Endothelial cell of umbilical vein (primary cell): ENCODE data around the gene ZNFX1. TPM values are rescaled to one million over a fixed set of nuclear protein-coding genes. Genes with fewer than 3 reads are reported as not detected.

Experiments used
- BruUV-seq: library from RNA; stranded (reverse); fragments of 400-500 nt; replicated peaks from 2 replicates; lab custom pipeline; 2021; lab: Mats Ljungman, UMichigan
- CTCF ChIA-PET: fragments of 300-600, 350-600 bp; sonication (Branson Sonifier 250); formaldehyde crosslinking; loops from one replicate; lab custom pipeline; 2021; ENCODE audit warnings: antibody characterized with exemption, inconsistent platforms; lab: Charles Lee
- POLR2A ChIA-PET: fragments of 300-600, 350-600 bp; sonication (Branson Sonifier 250); formaldehyde crosslinking; loops from one replicate; lab custom pipeline; 2021; ENCODE audit warnings: antibody characterized with exemption, inconsistent platforms; lab: Charles Lee
- DNase-seq: peaks from one replicate; pipeline ENCODE4 v3.0.0-alpha.2; 2011; ENCODE audit warnings: low read depth, low spot score
- FAIRE-seq: peaks from 2 replicates; lab custom pipeline; 2011; peaks lifted over from hg19 to GRCh38; lab: Jason Lieb, UNC
- H2AFZ ChIP-seq: 2 replicates; pipeline ENCODE4 v1.6.0; 2012; ENCODE audit warnings: low read depth, low read length, control low read depth, inconsistent platforms
- H3K27ac ChIP-seq: 2 replicates; pipeline ENCODE4 v1.5.1; 2011; ENCODE audit warnings: low read depth, mild to moderate bottlenecking, control low read depth, low read length, moderate library complexity; ENCODE audit not compliant: insufficient read depth
- H3K27me3 ChIP-seq, 2 experiments: 2 replicates each; pipeline versions ENCODE4 v1.6.0 to v1.6.1; 2011; ENCODE audit warnings: low read length in 2 of 2, mixed read lengths in 1 of 2; ENCODE audit not compliant: control insufficient read depth in 2 of 2, insufficient read depth in 2 of 2
- H3K36me3 ChIP-seq, 2 experiments: 2 replicates in 1 of 2; 3 replicates in 1 of 2; pipeline ENCODE4 v1.5.1; 2011; ENCODE audit warnings: low read length in 2 of 2, mild to moderate bottlenecking in 1 of 2, moderate library complexity in 1 of 2; ENCODE audit not compliant: control insufficient read depth in 2 of 2, insufficient read depth in 2 of 2; ENCODE audit errors: extremely low read depth in 1 of 2
- H3K4me1 ChIP-seq: 3 replicates; pipeline ENCODE4 v1.5.1; 2011; ENCODE audit warnings: mild to moderate bottlenecking, low read length; ENCODE audit not compliant: control insufficient read depth, insufficient read depth; ENCODE audit errors: extremely low read depth
- H3K4me2 ChIP-seq: 2 replicates; pipeline ENCODE4 v1.6.1; 2011; ENCODE audit warnings: low read length, control low read depth, mixed read lengths; ENCODE audit not compliant: insufficient read depth
- H3K4me3 ChIP-seq, 3 experiments: fragments of 200-600 bp in 1 of 3; sonication (generic), shearing (Covaris generic) in 1 of 3; replicated peaks in 1 of 3; 2 replicates each; pipeline ENCODE4 v1.5.1; 2011 to 2016; ENCODE audit warnings: control low read depth in 3 of 3, low read length in 3 of 3, mild to moderate bottlenecking in 2 of 3, inconsistent platforms in 1 of 3, low read depth in 1 of 3, moderate library complexity in 1 of 3; ENCODE audit not compliant: insufficient read depth in 1 of 3
- H3K79me2 ChIP-seq: 2 replicates; pipeline ENCODE4 v1.6.0; 2012; ENCODE audit warnings: low read length, inconsistent platforms; ENCODE audit not compliant: control insufficient read depth, insufficient read depth
- H3K9ac ChIP-seq: replicated peaks from 2 replicates; pipeline ENCODE3; 2011; ENCODE audit warnings: low read length, control low read depth; ENCODE audit not compliant: insufficient read depth; ENCODE audit errors: extremely low read depth
- H3K9me1 ChIP-seq: replicated peaks from 3 replicates; pipeline ENCODE4 v1.6.0; 2011; ENCODE audit warnings: mild to moderate bottlenecking, low read length; ENCODE audit not compliant: control insufficient read depth, insufficient read depth; ENCODE audit errors: extremely low read depth
- H3K9me3 ChIP-seq: replicated peaks from 2 replicates; pipeline ENCODE4 v1.5.1; 2012; ENCODE audit warnings: low read length, inconsistent platforms; ENCODE audit not compliant: control insufficient read depth, insufficient read depth
- H4K20me1 ChIP-seq: replicated peaks from 2 replicates; pipeline ENCODE3; 2011; ENCODE audit warnings: mild to moderate bottlenecking, low read length; ENCODE audit not compliant: control insufficient read depth, insufficient read depth; ENCODE audit errors: extremely low read depth
- EZH2 ChIP-seq: IDR thresholded peaks from 2 replicates; pipeline ENCODE4 v1.6.1; 2012; ENCODE audit warnings: borderline replicate concordance, low read depth, mild to moderate bottlenecking, moderate library complexity, low read length, inconsistent platforms; ENCODE audit not compliant: severe bottlenecking
- FOS ChIP-seq: IDR thresholded peaks from 2 replicates; pipeline ENCODE4 v1.6.1; 2011; ENCODE audit warnings: mild to moderate bottlenecking, low read length, moderate library complexity, borderline replicate concordance; ENCODE audit not compliant: insufficient read depth
- GATA2 ChIP-seq: IDR thresholded peaks from 2 replicates; pipeline ENCODE4 v1.7.0; 2011; ENCODE audit warnings: low read depth, mild to moderate bottlenecking, moderate library complexity, mixed read lengths, low read length; ENCODE audit not compliant: insufficient read length, insufficient read depth
- JUN ChIP-seq: IDR thresholded peaks from 2 replicates; pipeline ENCODE4 v1.6.1; 2011; ENCODE audit warnings: borderline replicate concordance, low read depth; ENCODE audit not compliant: insufficient read length, insufficient read depth
- MYC ChIP-seq: IDR thresholded peaks from one replicate; pipeline ENCODE4 v1.6.1; 2011; ENCODE audit warnings: mild to moderate bottlenecking, low read depth, low read length
- POLR2A ChIP-seq: IDR thresholded peaks from 2 replicates; pipeline ENCODE4 v1.6.1; 2012; ENCODE audit warnings: low read depth, mild to moderate bottlenecking, control low read depth, low read length
- POLR2AphosphoS5 ChIP-seq: IDR thresholded peaks from 2 replicates; pipeline ENCODE4 v1.6.1; 2012; ENCODE audit warnings: low read depth, mild to moderate bottlenecking, control low read depth, low read length, moderate library complexity; ENCODE audit not compliant: insufficient read depth
- dilution Hi-C: fragments of 300-500 bp; cut with MboI; formaldehyde crosslinking; loops from one replicate; pipeline ENCODE4 v1.15.0; 2019; ENCODE audit warnings: low sequenced_read_pairs; ENCODE audit not compliant: extremely low pct_ligation_motif_present
- intact Hi-C: fragments of 100-400 bp; cut with micrococcal nuclease; formaldehyde crosslinking; loops from one replicate; pipeline ENCODE4 v1.10.0; 2022
- polyA plus RNA-seq, 4 experiments: library from polyadenylated mRNA; depleted of rRNA in 3 of 4; stranded (reverse) in 3 of 4; unstranded in 1 of 4; fragments of >200 nt; gene quantifications; 2 replicates each; pipeline versions ENCODE4 v1.2.1 to v1.2.3, GENCODE V29; 2011 to 2012; ENCODE audit warnings: missing spikeins in 1 of 4
- total RNA-seq: library from RNA; stranded (reverse); gene quantifications from 2 replicates; pipeline ENCODE4 v1.2.3, GENCODE V29; 2021
- TF ChIP-seq, protein P1 (sequence below): IDR thresholded peaks from 2 replicates; pipeline ENCODE4 v1.6.1; 2011; ENCODE audit not compliant: insufficient read depth, insufficient read length
- TF ChIP-seq, protein P2 (sequence below), 2 donors: IDR thresholded peaks; 1 replicate in 1 of 2; 2 replicates in 1 of 2; pipeline ENCODE4 v1.5.1; 2011; ENCODE audit warnings: low read length in 2 of 2, mild to moderate bottlenecking in 2 of 2, moderate library complexity in 2 of 2, control low read depth in 1 of 2, inconsistent platforms in 1 of 2, low read depth in 1 of 2; ENCODE audit not compliant: insufficient read depth in 1 of 2; ENCODE audit errors: extremely low read depth in 1 of 2

The ZNFX1 gene
- total and polyA plus RNA-seq, 2 donors (not counting 3 experiments of a cell fraction or from before 2014, with no cell fraction given): 8.3 to 27.9 TPM

DNA sequence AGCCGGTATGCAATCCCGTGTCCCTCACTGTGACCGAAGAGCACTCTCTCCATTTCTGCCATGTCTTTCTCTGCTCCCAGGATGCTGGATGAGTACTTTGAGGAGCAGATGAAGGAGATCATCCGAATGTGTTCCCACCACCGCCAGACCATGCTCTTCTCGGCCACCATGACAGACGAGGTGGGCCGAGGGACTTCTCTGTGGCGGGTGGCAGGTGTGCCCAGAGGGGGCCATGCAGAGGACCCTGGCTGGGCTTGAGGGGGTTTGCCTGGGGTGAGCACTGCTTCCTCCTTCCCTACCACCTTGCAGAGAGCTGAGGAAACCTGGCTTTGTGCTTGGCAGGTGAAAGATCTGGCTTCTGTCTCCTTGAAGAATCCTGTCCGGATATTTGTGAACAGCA lies 44.6 kb downstream of the ZNFX1 start:
- DNase-seq (no peak), FAIRE-seq (no peak)
- no peak overlapping the region for H3K9ac ChIP-seq
- no peak overlapping the region for H3K4me3 ChIP-seq
- intact Hi-C loops: no loop called here
- H3K4me2 ChIP-seq: no peak overlapping the region
- H3K4me1 ChIP-seq: no peaks in the 10 kb centered on the region
- dilution Hi-C loops: no loop called here
- no peaks in the 10 kb centered on the region for H3K9me3 ChIP-seq
- ChIA-PET POLR2A (interaction anchor here (0.6 to 0.7 kb wide), 2 partner anchors 14 to 34 kb away, joined by 3 to 5 read pairs; partner anchors contain the start of gene DDX27), CTCF (interaction anchor here (0.8 to 0.9 kb wide), 2 partner anchors 13 to 16 kb away, joined by 3 to 5 read pairs; no protein-coding TSS in a partner anchor)
- H3K27me3 ChIP-seq: no peaks in the 10 kb centered on the region
- BruUV-seq: no TSS peak
- no peaks in the 10 kb centered on the region for H3K9me1 ChIP-seq
- no peak overlapping the region for H2AFZ ChIP-seq
- no peaks in the 10 kb centered on the region for H3K79me2 ChIP-seq
- no peak overlapping the region for H3K27ac ChIP-seq
- TF ChIP-seq POLR2A (no peak), POLR2AphosphoS5 (no peak), MYC (no peak), JUN (no peak), FOS (no peak), GATA2 (no peak), EZH2 (no peak)
- TF ChIP-seq, protein P1, sequence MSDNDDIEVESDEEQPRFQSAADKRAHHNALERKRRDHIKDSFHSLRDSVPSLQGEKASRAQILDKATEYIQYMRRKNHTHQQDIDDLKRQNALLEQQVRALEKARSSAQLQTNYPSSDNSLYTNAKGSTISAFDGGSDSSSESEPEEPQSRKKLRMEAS: no peak
- TF ChIP-seq, protein P2, sequence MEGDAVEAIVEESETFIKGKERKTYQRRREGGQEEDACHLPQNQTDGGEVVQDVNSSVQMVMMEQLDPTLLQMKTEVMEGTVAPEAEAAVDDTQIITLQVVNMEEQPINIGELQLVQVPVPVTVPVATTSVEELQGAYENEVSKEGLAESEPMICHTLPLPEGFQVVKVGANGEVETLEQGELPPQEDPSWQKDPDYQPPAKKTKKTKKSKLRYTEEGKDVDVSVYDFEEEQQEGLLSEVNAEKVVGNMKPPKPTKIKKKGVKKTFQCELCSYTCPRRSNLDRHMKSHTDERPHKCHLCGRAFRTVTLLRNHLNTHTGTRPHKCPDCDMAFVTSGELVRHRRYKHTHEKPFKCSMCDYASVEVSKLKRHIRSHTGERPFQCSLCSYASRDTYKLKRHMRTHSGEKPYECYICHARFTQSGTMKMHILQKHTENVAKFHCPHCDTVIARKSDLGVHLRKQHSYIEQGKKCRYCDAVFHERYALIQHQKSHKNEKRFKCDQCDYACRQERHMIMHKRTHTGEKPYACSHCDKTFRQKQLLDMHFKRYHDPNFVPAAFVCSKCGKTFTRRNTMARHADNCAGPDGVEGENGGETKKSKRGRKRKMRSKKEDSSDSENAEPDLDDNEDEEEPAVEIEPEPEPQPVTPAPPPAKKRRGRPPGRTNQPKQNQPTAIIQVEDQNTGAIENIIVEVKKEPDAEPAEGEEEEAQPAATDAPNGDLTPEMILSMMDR (IDR thresholded peaks at IDR 0.05; ENCODE audit: extremely low read depth in 1 of 2, insufficient read depth in 1 of 2, low read depth in 1 of 2, low read length in 2 of 2): no peak
- H4K20me1 ChIP-seq: no peaks in the 10 kb centered on the region
- peaks cover 14 to 48% of the 10 kb centered on the region in 2 experiments for H3K36me3 ChIP-seq
